CD14-positive monocyte (primary cell): Measurements from ENCODE around the gene PGM2. TPM values are rescaled to one million over a fixed set of nuclear protein-coding genes. Genes with fewer than 3 reads are reported as not detected.

Experiments used
- DNase-seq, 3 donors: peaks; one replicate each; pipeline ENCODE4 v3.0.0-alpha.2; 2011 to 2022
- H2AFZ ChIP-seq: 2 replicates; pipeline ENCODE4 v1.6.0; 2012; ENCODE audit warnings: mild to moderate bottlenecking, low read depth, low read length, inconsistent platforms; ENCODE audit not compliant: insufficient read depth, poor library complexity, severe bottlenecking
- H3K27ac ChIP-seq, 2 donors: 1 replicate in 1 of 2; 2 replicates in 1 of 2; pipeline ENCODE4 v1.5.1; 2012 to 2013; ENCODE audit warnings: low read length in 2 of 2, control low read depth in 1 of 2, inconsistent platforms in 1 of 2, low read depth in 1 of 2, mild to moderate bottlenecking in 1 of 2
- H3K27me3 ChIP-seq, 2 donors: one replicate each; pipeline versions ENCODE4 v1.6.0 to v1.6.1; 2011 to 2013; ENCODE audit warnings: low read length in 2 of 2; ENCODE audit not compliant: control insufficient read depth in 2 of 2, insufficient read depth in 2 of 2
- H3K36me3 ChIP-seq, 2 donors: replicated peaks in 1 of 2; 1 replicate in 1 of 2; 2 replicates in 1 of 2; pipeline versions ENCODE4 v1.5.1 to v1.6.1; 2012 to 2013; ENCODE audit warnings: low read length in 2 of 2, control low read depth in 1 of 2, inconsistent platforms in 1 of 2, mild to moderate bottlenecking in 1 of 2; ENCODE audit not compliant: insufficient read depth in 2 of 2, control insufficient read depth in 1 of 2
- H3K4me1 ChIP-seq, 2 donors: 1 replicate in 1 of 2; 2 replicates in 1 of 2; pipeline versions ENCODE4 v1.5.1 to v1.6.1; 2012 to 2013; ENCODE audit warnings: low read length in 2 of 2, control low read depth in 1 of 2, inconsistent platforms in 1 of 2, mild to moderate bottlenecking in 1 of 2, moderate library complexity in 1 of 2; ENCODE audit not compliant: insufficient read depth in 2 of 2, control insufficient read depth in 1 of 2
- H3K4me2 ChIP-seq: replicated peaks from 2 replicates; pipeline ENCODE3; 2012; ENCODE audit warnings: low read length, moderate library complexity, mild to moderate bottlenecking; ENCODE audit not compliant: poor library complexity, severe bottlenecking; ENCODE audit errors: extremely low read depth
- H3K4me3 ChIP-seq, 3 experiments: fragments of 200-600 bp in 1 of 3; sonication (generic) in 1 of 3; replicated peaks in 1 of 3; 1 replicate in 2 of 3; 2 replicates in 1 of 3; pipeline ENCODE4 v1.5.1; 2011 to 2013; ENCODE audit warnings: low read length in 3 of 3, mild to moderate bottlenecking in 3 of 3, control low read depth in 2 of 3, low read depth in 2 of 3, inconsistent platforms in 1 of 3, moderate library complexity in 1 of 3
- H3K79me2 ChIP-seq: 2 replicates; pipeline ENCODE4 v1.6.0; 2012; ENCODE audit warnings: mild to moderate bottlenecking, control low read depth, inconsistent platforms, low read length, moderate library complexity; ENCODE audit not compliant: insufficient read depth
- H3K9ac ChIP-seq: 2 replicates; pipeline ENCODE4 v1.6.0; 2017; ENCODE audit warnings: low read length, mild to moderate bottlenecking; ENCODE audit not compliant: insufficient read depth, poor library complexity, severe bottlenecking
- H3K9me3 ChIP-seq, 2 donors: replicated peaks in 1 of 2; 1 replicate in 1 of 2; 2 replicates in 1 of 2; pipeline versions ENCODE4 v1.5.1 to v1.6.1; 2012 to 2013; ENCODE audit warnings: low read length in 2 of 2, control low read depth in 1 of 2; ENCODE audit not compliant: control insufficient read depth in 1 of 2, insufficient read depth in 1 of 2
- H4K20me1 ChIP-seq: 2 replicates; pipeline ENCODE4 v1.6.0; 2012; ENCODE audit warnings: mild to moderate bottlenecking, low read length, control low read depth, moderate library complexity; ENCODE audit not compliant: insufficient read depth
- H3K27ac Mint-ChIP-seq, 7 donors: one replicate each; pipeline ENCODE4 v1.8.0; 2020; ENCODE audit warnings: mild to moderate bottlenecking in 7 of 7, mixed read lengths in 7 of 7, moderate library complexity in 6 of 7, inconsistent platforms in 2 of 7
- H3K27me3 Mint-ChIP-seq, 3 donors: one replicate each; pipeline ENCODE4 v1.8.0; 2021 to 2022; ENCODE audit warnings: low read depth in 3 of 3, mild to moderate bottlenecking in 3 of 3, mixed read lengths in 3 of 3, moderate library complexity in 3 of 3, inconsistent platforms in 1 of 3
- H3K36me3 Mint-ChIP-seq, 2 donors: one replicate each; pipeline ENCODE4 v1.8.0; 2020; ENCODE audit warnings: mixed read lengths in 2 of 2, inconsistent platforms in 1 of 2, mild to moderate bottlenecking in 1 of 2
- H3K4me1 Mint-ChIP-seq: one replicate; pipeline ENCODE4 v1.8.0; 2020; ENCODE audit warnings: mild to moderate bottlenecking, mixed read lengths
- H3K4me3 Mint-ChIP-seq, 2 donors: one replicate each; pipeline ENCODE4 v1.8.0; 2020; ENCODE audit warnings: mild to moderate bottlenecking in 2 of 2, mixed read lengths in 2 of 2, moderate library complexity in 1 of 2
- H3K9me3 Mint-ChIP-seq, 7 donors: one replicate each; pipeline ENCODE4 v1.8.0; 2020 to 2022; ENCODE audit warnings: mixed read lengths in 7 of 7, mild to moderate bottlenecking in 6 of 7, moderate library complexity in 6 of 7, inconsistent platforms in 2 of 7
- CTCF ChIP-seq: fragments of 200-600 bp; IDR thresholded peaks from one replicate; pipeline ENCODE4 v1.8.0; 2022; ENCODE audit warnings: antibody characterized with exemption, mild to moderate bottlenecking
- whole genome bisulfite sequencing: methylation state at CpG from one replicate; pipeline ENCODE4 v1.1.5; 2013; ENCODE audit warnings: missing lambda C conversion rate; ENCODE audit not compliant: insufficient coverage; 5-methylcytosine and 5-hydroxymethylcytosine counted together
- intact Hi-C, 2 donors: fragments of 100-400 bp; cut with micrococcal nuclease; formaldehyde crosslinking; loops; one replicate each; pipeline versions ENCODE4 v1.15.0 to v1.15.1; 2023
- polyA plus RNA-seq, 3 donors: library from polyadenylated mRNA; depleted of rRNA in 1 of 3; unstranded in 2 of 3; stranded (reverse) in 1 of 3; fragments of 300-500 nt in 2 of 3; fragments of >200 nt in 1 of 3; fragmentation: Illumina TruSeq in 2 of 3; gene quantifications; 1 replicate in 2 of 3; 2 replicates in 1 of 3; pipeline ENCODE4 v1.2.3, GENCODE V29; 2012 to 2021

The PGM2 gene
- polyA plus RNA-seq, 3 donors: 17.8 to 48.6 (median 46.2) TPM

DNA sequence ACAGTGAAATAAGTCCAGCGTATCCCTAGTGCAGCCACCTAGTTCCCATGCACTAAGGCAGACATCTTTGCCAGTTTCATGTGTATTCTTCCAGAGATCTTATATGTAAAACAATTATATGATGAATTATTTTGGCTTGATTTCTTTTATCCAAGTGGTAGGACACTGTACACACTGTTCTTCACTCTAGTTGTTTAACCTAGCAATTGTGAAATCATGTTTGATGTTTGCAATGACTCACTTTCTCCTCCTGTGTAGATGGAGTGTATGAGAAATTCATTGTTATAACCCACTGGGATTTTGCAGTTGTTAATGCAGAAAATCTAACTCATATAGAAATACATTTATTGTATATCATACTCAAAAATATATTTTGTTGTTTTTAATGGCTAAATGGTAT, 46.9 kb downstream of the PGM2 start:
- Histone ChIP-seq H3K4me1 (peaks cover 22 to 40% of the 10 kb centered on the region in 2 donors), H4K20me1 (no peaks in the 10 kb centered on the region), H3K27ac (no peak overlapping the region), H3K9me3 (no peaks in the 10 kb centered on the region), H3K4me3 (no peak overlapping the region), H3K27me3 (no peaks in the 10 kb centered on the region), H3K36me3 (peaks cover 2 to 7% of the 10 kb centered on the region in 2 donors), H3K4me2 (no peak overlapping the region), H3K79me2 (no peaks in the 10 kb centered on the region), H3K9ac (no peak overlapping the region), H2AFZ (no peak overlapping the region)
- WGBS: no CpG with 5 or more reads among the region's 1 CpG
- Mint-ChIP-seq H3K27me3 (peaks cover 0 to 4% (median 3%) of the 10 kb centered on the region in 3 donors), H3K9me3 (no peaks in the 10 kb centered on the region), H3K36me3 (peaks cover 21 to 29% of the 10 kb centered on the region in 2 donors), H3K27ac (no peak overlapping the region), H3K4me3 (no peak overlapping the region), H3K4me1 (peaks cover 53% of the 10 kb centered on the region)
- intact Hi-C loops: no loop called here
- no peak for TF ChIP-seq CTCF
- peak in 2 of 3 donors; percentile 53 to 61 for DNase-seq

DNA sequence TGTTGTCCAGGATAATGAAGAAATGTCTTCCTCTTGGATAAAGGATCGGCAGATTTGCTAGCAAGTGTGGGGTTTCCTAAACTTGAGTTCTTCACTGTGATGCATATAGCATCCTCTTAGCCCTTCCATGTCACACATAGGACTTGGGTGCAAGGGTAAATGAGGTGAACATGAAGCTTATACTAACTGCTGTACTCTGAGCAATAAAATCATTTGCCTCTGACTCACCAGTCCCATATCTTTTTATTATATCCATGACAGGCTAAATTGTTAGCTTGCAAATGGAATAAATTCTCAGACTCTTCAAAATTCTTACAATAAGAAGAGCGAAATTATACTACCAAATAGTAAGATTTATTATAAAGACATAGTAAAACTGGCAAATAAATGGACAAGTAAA, 49.7 kb downstream of the PGM2 start:
- no peak overlapping the region for H3K27ac Mint-ChIP-seq
- no peak overlapping the region for H3K9ac ChIP-seq
- no peaks in the 10 kb centered on the region for H3K27me3 Mint-ChIP-seq
- TF ChIP-seq CTCF: no peak
- H3K4me3 ChIP-seq: no peak overlapping the region
- no CpG with 5 or more reads among the region's 2 CpGs for WGBS
- H3K4me1 Mint-ChIP-seq: peaks cover 55% of the 10 kb centered on the region
- H3K27ac ChIP-seq: no peak overlapping the region
- H2AFZ ChIP-seq: no peak overlapping the region
- DNase-seq: no peak
- no peak overlapping the region for H3K4me3 Mint-ChIP-seq
- H3K27me3 ChIP-seq: no peaks in the 10 kb centered on the region
- H3K9me3 Mint-ChIP-seq: no peaks in the 10 kb centered on the region
- H3K4me1 ChIP-seq: peaks cover 42 to 59% of the 10 kb centered on the region in 2 donors
- peaks cover 5 to 8% of the 10 kb centered on the region in 2 donors for H3K36me3 Mint-ChIP-seq
- intact Hi-C loops: no loop called here
- H3K79me2 ChIP-seq: no peaks in the 10 kb centered on the region
- no peak overlapping the region for H3K4me2 ChIP-seq
- no peaks in the 10 kb centered on the region for H3K36me3 ChIP-seq
- no peaks in the 10 kb centered on the region for H3K9me3 ChIP-seq
- H4K20me1 ChIP-seq: no peaks in the 10 kb centered on the region
